HG03521 (cell line): ENCODE data around the gene ZFYVE21.
"Not testable (repeated sequence)": the region's sequence is repeated elsewhere in the genome, so short reads cannot be mapped to it uniquely, and the experiment has no call there.

Experiments used
- ATAC-seq: cut with Tn5 transposase; IDR thresholded peaks from one replicate; pipeline ENCODE4 v1.9.1; 2021; ENCODE audit warnings: mild to moderate bottlenecking, moderate library complexity; ENCODE audit not compliant: unreplicated experiment

Gene ZFYVE21

GRCh38 chr14:103755060-103755459 is 39.5 kb downstream of the ZFYVE21 start:
- ATAC-seq, result no peak

- ATAC-seq, result no peak
Measured at GRCh38 chr14:103758059-103758776, 42.6 kb downstream of the ZFYVE21 start.

- ATAC-seq, result no peak
Measured at GRCh38 chr14:103762036-103762435, 46.4 kb downstream of the ZFYVE21 start.

DNA sequence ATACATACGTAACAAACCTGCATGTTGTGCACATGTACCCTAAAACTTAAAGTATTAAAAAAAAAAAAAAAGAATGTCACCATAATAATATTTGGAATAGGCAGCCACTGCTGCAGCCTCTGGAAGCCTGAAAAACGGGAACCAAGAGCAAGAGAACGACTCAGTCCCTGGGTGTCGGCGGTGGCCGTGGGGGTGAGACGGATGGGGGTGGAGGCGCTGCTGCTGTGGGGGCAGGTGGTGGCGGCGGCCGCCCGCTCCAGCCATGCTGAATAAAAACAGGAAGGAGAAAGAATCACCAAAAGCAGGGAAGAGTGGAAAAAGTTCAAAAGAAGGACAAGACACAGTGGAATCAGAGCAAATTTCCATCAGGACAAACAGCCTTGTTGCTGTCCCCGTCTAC is 46.9 kb downstream of the ZFYVE21 start:
- ATAC-seq, result no peak

DNA sequence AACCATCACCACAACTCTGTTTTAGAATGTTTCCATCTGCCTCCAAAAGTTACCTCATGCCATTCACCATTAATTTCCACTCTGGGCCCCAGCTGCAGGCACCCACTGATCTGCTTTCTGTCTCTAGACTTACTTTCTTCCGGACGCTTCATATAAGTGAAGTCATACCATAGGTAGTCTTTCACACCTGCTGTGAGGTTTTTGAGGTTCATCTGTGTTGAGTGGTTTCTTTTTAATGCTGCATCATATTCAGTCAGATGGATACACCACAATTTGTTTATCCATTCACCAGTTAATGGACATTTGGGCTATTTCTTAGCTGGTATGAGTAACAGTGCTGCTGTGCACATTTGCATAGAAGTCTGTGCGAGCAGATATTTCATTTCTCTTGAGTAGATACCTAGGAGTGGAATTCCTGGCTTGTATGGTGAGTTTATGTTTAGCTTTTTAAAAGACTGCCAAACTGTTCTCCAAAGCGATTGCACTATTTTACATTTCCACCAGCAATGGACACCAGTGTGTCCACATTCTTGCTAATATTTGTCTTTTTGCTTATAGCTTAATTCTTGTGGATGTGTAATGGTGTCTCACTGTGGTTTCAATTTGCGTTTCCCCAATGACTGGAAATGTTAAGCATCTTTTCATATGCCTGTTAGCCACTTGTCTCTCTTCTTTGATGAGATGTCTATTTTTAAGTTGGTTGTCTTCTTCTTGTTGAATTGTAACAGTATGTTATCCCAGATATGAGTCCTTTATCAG is 48.3 kb downstream of the ZFYVE21 start:
- peak; percentile 91 for ATAC-seq

DNA sequence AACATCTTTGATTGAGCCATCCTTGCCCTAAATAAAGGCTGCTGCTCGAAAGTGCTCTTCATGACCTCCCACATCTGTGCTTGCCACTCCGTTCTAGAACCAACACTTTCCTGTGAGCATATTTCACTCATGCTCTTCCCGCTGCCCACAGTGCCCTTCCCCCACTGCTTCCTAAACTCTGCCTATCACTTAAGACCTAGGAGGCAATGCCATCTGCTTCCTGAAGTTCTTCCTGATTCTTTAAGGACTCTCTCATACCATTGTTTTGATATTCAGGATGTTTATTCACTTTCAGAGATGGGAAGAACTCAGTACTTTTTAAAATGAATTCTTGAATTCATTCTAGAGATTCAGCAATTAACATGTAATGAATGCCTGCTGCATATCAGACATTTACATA is 49.9 kb downstream of the ZFYVE21 start:
- no peak for ATAC-seq

- no peak for ATAC-seq
Measured at GRCh38 chr14:103767336-103767894, 51.8 kb downstream of the ZFYVE21 start.

- no peak for ATAC-seq
Measured at GRCh38 chr14:103770500-103770899, 54.9 kb downstream of the ZFYVE21 start.

- no peak for ATAC-seq
Measured at GRCh38 chr14:103770902-103771301, 55.3 kb downstream of the ZFYVE21 start.

- ATAC-seq, result no peak
Measured at GRCh38 chr14:103772078-103772712, 56.6 kb downstream of the ZFYVE21 start.

GRCh38 chr14:103773521-103773920 is 57.9 kb downstream of the ZFYVE21 start:
- ATAC-seq, result no peak

DNA sequence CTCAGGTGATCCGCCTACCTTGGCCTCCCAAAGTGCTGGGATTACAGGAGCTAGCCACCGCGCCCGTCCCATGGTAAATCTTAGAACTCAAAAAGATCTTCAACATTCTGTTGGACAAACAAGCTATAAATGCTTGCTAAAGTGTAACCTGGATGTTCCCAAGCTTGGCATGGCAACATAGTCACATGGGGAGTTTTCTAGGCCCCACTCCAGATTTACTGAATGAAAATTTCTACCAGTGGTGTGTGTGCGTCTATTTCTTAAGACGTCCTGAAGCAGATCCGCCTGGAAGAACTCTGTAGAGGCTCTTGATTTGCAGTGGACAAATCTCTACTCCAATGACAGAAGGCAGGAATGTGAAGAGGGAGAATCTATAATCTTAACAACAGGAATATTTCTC is 59.9 kb downstream of the ZFYVE21 start:
- no peak for ATAC-seq

- ATAC-seq, result not testable (repeated sequence)
Measured at GRCh38 chr14:103776319-103776718, 60.7 kb downstream of the ZFYVE21 start.

GRCh38 chr14:103782376-103782775 is 66.8 kb downstream of the ZFYVE21 start:
- no peak for ATAC-seq
